Myocyte (in vitro differentiated cells): ENCODE measurements around the gene EIF3B. TPM values are rescaled to one million over a fixed set of nuclear protein-coding genes. Genes with fewer than 3 reads are reported as not detected.
"Not testable (repeated sequence)": the region's sequence is repeated elsewhere in the genome, so short reads cannot be mapped to it uniquely, and the experiment has no call there.

ENCODE experiments used
- DNase-seq: peaks from one replicate; pipeline ENCODE4 v3.0.0-alpha.2; 2012; ENCODE audit warnings: low read depth
- total RNA-seq: library from RNA; depleted of rRNA; stranded (reverse); fragments of >200 nt; gene quantifications from 2 replicates; pipeline ENCODE4 v1.2.3, GENCODE V29; 2014

The EIF3B gene
- total RNA-seq, 1 donor from 2014 or later: 226 TPM

GRCh38 chr7:2347351-2348063 lies 7.1 kb upstream of the EIF3B start:
- DNase-seq: not testable (repeated sequence)

- DNase-seq: no peak
Observed at GRCh38 chr7:2350055-2350454, 4.6 kb upstream of the EIF3B start.

- no peak for DNase-seq
Observed at GRCh38 chr7:2350861-2351260, 3.8 kb upstream of the EIF3B start.

- no peak for DNase-seq
Observed at GRCh38 chr7:2353113-2353935, 1.3 kb upstream of the EIF3B start.

- DNase-seq: peak; percentile 94
Observed at GRCh38 chr7:2353936-2354185, 766 bp upstream of the EIF3B start.

GRCh38 chr7:2354939-2355704 lies 495 bp downstream of the EIF3B start:
- DNase-seq: peak; percentile 20

- DNase-seq: no peak
Observed at GRCh38 chr7:2355705-2356008, 1.0 kb downstream of the EIF3B start.

GRCh38 chr7:2357165-2357564 lies 2.5 kb downstream of the EIF3B start:
- no peak for DNase-seq

GRCh38 chr7:2357571-2357970 lies 2.9 kb downstream of the EIF3B start:
- DNase-seq: no peak

- DNase-seq: no peak
Observed at GRCh38 chr7:2358968-2359527, 4.4 kb downstream of the EIF3B start.

- no peak for DNase-seq
Observed at GRCh38 chr7:2359610-2360009, 5.0 kb downstream of the EIF3B start.

GRCh38 chr7:2360796-2361195 lies 6.2 kb downstream of the EIF3B start:
- no peak for DNase-seq

- DNase-seq: no peak
Observed at GRCh38 chr7:2362385-2363088, 7.9 kb downstream of the EIF3B start.

- no peak for DNase-seq
Observed at GRCh38 chr7:2369139-2369538, 14.5 kb downstream of the EIF3B start.

GRCh38 chr7:2371329-2371728 lies 16.7 kb downstream of the EIF3B start:
- no peak for DNase-seq

- DNase-seq: no peak
Observed at GRCh38 chr7:2372724-2373123, 18.1 kb downstream of the EIF3B start.

GRCh38 chr7:2373124-2373556 lies 18.5 kb downstream of the EIF3B start:
- peak; percentile 9 for DNase-seq

GRCh38 chr7:2373646-2374045 lies 19.0 kb downstream of the EIF3B start:
- DNase-seq: no peak

GRCh38 chr7:2374401-2374800 lies 19.8 kb downstream of the EIF3B start:
- no peak for DNase-seq

GRCh38 chr7:2374830-2375728 lies 20.5 kb downstream of the EIF3B start:
- no peak for DNase-seq
